ENCODE results near the gene MAGI2. TPM values are rescaled to one million over a fixed set of nuclear protein-coding genes. Genes with fewer than 3 reads are reported as not detected.
"Not testable (repeated sequence)": the region's sequence is repeated elsewhere in the genome, so short reads cannot be mapped to it uniquely, and the experiment has no call there.

Gene MAGI2
- total RNA-seq, 1 donor from 2014 or later, result 5.4 TPM

GRCh38 chr7:78326189-78326588 lies 1127.3 kb downstream of the MAGI2 start:
- Mint-ChIP-seq H3K36me3 (ENCODE audit: low read depth, unreplicated experiment) (no peaks in the 10 kb centered on the region), H3K4me1 (ENCODE audit: low read depth, unreplicated experiment) (peaks cover 4% of the 10 kb centered on the region), H3K27me3 (ENCODE audit: low read depth, unreplicated experiment) (no peaks in the 10 kb centered on the region), H3K27ac (ENCODE audit: unreplicated experiment) (no peak overlapping the region), H3K4me3 (ENCODE audit: unreplicated experiment) (no peak overlapping the region), H3K9me3 (ENCODE audit: unreplicated experiment) (no peaks in the 10 kb centered on the region)
- Histone ChIP-seq H3K4me2 (ENCODE audit: low read length) (no peak overlapping the region), H3K27me3 (ENCODE audit: insufficient read depth, low read length) (no peaks in the 10 kb centered on the region), H3K9ac (ENCODE audit: low read length) (no peak overlapping the region), H4K20me1 (ENCODE audit: insufficient read depth, low read length) (no peaks in the 10 kb centered on the region), H3K36me3 (ENCODE audit: insufficient read depth, low read length) (no peaks in the 10 kb centered on the region), H3K4me1 (ENCODE audit: insufficient read depth, low read length) (peaks cover 13% of the 10 kb centered on the region), H2AFZ (ENCODE audit: low read depth, low read length) (no peak overlapping the region), H3K79me2 (ENCODE audit: insufficient read depth, low read length) (no peaks in the 10 kb centered on the region), H3K27ac (ENCODE audit: low read depth, low read length) (no peak overlapping the region), H3K9me3 (ENCODE audit: insufficient read depth, low read depth, low read length) (no peaks in the 10 kb centered on the region), H3K4me3 (ENCODE audit: insufficient read depth, low read depth, low read length) (no peak overlapping the region)
- DNase-seq (ENCODE audit: low read depth) (peak; percentile 66), FAIRE-seq (peak; percentile 32)
- TF ChIP-seq CTCF (IDR thresholded peaks at IDR 0.05; ENCODE audit: insufficient read depth, low read depth, low read length) (no peak), EZH2 (IDR thresholded peaks at IDR 0.05; ENCODE audit: insufficient read depth, low read length) (no peak)

GRCh38 chr7:78323118-78323517 lies 1130.3 kb downstream of the MAGI2 start:
- Mint-ChIP-seq H3K27ac (ENCODE audit: unreplicated experiment) (no peak overlapping the region), H3K9me3 (ENCODE audit: unreplicated experiment) (no peaks in the 10 kb centered on the region), H3K4me1 (ENCODE audit: low read depth, unreplicated experiment) (no peaks in the 10 kb centered on the region), H3K27me3 (ENCODE audit: low read depth, unreplicated experiment) (no peaks in the 10 kb centered on the region), H3K36me3 (ENCODE audit: low read depth, unreplicated experiment) (no peaks in the 10 kb centered on the region), H3K4me3 (ENCODE audit: unreplicated experiment) (no peak overlapping the region)
- H2AFZ ChIP-seq (ENCODE audit: low read depth, low read length), result no peak overlapping the region
- peak; percentile 12 for DNase-seq (ENCODE audit: low read depth)
- no peak overlapping the region for H3K27ac ChIP-seq (ENCODE audit: low read depth, low read length)
- H3K79me2 ChIP-seq (ENCODE audit: insufficient read depth, low read length), result no peaks in the 10 kb centered on the region
- H3K27me3 ChIP-seq (ENCODE audit: insufficient read depth, low read length), result no peaks in the 10 kb centered on the region
- H3K36me3 ChIP-seq (ENCODE audit: insufficient read depth, low read length), result no peaks in the 10 kb centered on the region
- no peak overlapping the region for H3K4me2 ChIP-seq (ENCODE audit: low read length)
- no peaks in the 10 kb centered on the region for H3K9me3 ChIP-seq (ENCODE audit: insufficient read depth, low read depth, low read length)
- H3K4me3 ChIP-seq (ENCODE audit: insufficient read depth, low read depth, low read length), result no peak overlapping the region
- no peak for TF ChIP-seq EZH2 (IDR thresholded peaks at IDR 0.05; ENCODE audit: insufficient read depth, low read length)
- TF ChIP-seq CTCF (IDR thresholded peaks at IDR 0.05; ENCODE audit: insufficient read depth, low read depth, low read length), result no peak
- FAIRE-seq, result peak; percentile 17
- H3K9ac ChIP-seq (ENCODE audit: low read length), result no peak overlapping the region
- H4K20me1 ChIP-seq (ENCODE audit: insufficient read depth, low read length), result no peaks in the 10 kb centered on the region
- H3K4me1 ChIP-seq (ENCODE audit: insufficient read depth, low read length), result peaks cover 13% of the 10 kb centered on the region

- H3K9ac ChIP-seq (ENCODE audit: low read length); H3K79me2 ChIP-seq (ENCODE audit: insufficient read depth, low read length); H3K36me3 ChIP-seq (ENCODE audit: insufficient read depth, low read length); H3K4me2 ChIP-seq (ENCODE audit: low read length); H2AFZ ChIP-seq (ENCODE audit: low read depth, low read length); DNase-seq (ENCODE audit: low read depth); H4K20me1 ChIP-seq (ENCODE audit: insufficient read depth, low read length); H3K27ac ChIP-seq (ENCODE audit: low read depth, low read length); H3K27me3 Mint-ChIP-seq (ENCODE audit: low read depth, unreplicated experiment); H3K9me3 Mint-ChIP-seq (ENCODE audit: unreplicated experiment); H3K36me3 Mint-ChIP-seq (ENCODE audit: low read depth, unreplicated experiment); H3K4me3 ChIP-seq (ENCODE audit: insufficient read depth, low read depth, low read length); H3K27ac Mint-ChIP-seq (ENCODE audit: unreplicated experiment); H3K9me3 ChIP-seq (ENCODE audit: insufficient read depth, low read depth, low read length); H3K4me1 Mint-ChIP-seq (ENCODE audit: low read depth, unreplicated experiment); FAIRE-seq; H3K4me3 Mint-ChIP-seq (ENCODE audit: unreplicated experiment); H3K27me3 ChIP-seq (ENCODE audit: insufficient read depth, low read length): not testable (repeated sequence)
- H3K4me1 ChIP-seq (ENCODE audit: insufficient read depth, low read length), result peaks cover 13% of the 10 kb centered on the region
Observed at GRCh38 chr7:78322231-78322630, 1131.2 kb downstream of the MAGI2 start.

All from astrocyte (in vitro differentiated cells and primary cell).